VCaP (cell line): Measurements from ENCODE around the gene DBT.

Source experiments
- H3K27ac ChIP-seq: fragments of 450-650 bp; 2 replicates; pipeline ENCODE4 v1.5.1; 2017
- TF ChIP-seq, protein P1 (sequence below): fragments of 450-650 bp; conservative IDR thresholded peaks from 2 replicates; pipeline ENCODE4 v1.5.1; 2017; ENCODE audit warnings: mild to moderate bottlenecking, moderate library complexity

The DBT gene

DNA sequence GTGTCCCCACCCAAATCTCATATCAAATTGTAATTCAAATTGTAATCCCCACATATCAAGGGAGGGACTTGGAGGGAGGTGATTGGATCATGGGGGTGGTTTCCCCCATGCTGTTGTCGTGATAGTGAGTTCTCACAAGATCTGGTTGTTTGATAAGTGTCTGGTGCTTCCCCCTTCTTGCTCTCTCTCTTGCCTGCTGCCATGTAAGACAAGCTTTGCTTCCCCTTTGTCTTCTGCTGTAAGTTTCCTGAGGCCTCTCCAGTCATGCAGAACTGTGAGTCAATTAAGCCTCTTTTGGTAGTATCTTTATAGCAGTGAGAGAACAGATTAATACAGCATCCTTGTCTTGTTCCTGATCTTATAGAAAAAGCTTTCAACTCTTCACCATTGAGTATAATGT lies 65.1 kb downstream of the DBT start:
- H3K27ac ChIP-seq: no peak overlapping the region
- TF ChIP-seq, protein P1, sequence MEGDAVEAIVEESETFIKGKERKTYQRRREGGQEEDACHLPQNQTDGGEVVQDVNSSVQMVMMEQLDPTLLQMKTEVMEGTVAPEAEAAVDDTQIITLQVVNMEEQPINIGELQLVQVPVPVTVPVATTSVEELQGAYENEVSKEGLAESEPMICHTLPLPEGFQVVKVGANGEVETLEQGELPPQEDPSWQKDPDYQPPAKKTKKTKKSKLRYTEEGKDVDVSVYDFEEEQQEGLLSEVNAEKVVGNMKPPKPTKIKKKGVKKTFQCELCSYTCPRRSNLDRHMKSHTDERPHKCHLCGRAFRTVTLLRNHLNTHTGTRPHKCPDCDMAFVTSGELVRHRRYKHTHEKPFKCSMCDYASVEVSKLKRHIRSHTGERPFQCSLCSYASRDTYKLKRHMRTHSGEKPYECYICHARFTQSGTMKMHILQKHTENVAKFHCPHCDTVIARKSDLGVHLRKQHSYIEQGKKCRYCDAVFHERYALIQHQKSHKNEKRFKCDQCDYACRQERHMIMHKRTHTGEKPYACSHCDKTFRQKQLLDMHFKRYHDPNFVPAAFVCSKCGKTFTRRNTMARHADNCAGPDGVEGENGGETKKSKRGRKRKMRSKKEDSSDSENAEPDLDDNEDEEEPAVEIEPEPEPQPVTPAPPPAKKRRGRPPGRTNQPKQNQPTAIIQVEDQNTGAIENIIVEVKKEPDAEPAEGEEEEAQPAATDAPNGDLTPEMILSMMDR: no peak

DNA sequence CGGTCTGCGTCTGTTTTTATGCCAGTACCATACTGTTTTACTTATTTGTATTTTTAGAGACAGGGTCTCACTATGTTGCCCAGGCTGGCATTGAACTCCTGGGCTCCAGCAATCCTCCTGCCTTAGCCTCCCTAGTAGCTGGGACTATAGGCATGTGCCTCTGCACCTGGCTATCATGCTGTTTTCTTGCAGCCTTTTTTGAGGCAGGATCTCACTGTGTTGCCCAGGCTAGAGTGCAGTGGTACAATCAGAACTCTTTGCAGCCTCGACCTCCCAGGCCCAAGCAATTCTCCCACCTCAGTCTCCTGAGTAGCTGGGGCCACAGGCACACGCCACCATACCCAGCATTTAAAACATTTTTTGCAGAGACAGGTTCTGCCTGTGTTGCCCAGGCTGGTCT lies 66.3 kb downstream of the DBT start:
- TF ChIP-seq, protein P1: no peak
- H3K27ac ChIP-seq: no peak overlapping the region

DNA sequence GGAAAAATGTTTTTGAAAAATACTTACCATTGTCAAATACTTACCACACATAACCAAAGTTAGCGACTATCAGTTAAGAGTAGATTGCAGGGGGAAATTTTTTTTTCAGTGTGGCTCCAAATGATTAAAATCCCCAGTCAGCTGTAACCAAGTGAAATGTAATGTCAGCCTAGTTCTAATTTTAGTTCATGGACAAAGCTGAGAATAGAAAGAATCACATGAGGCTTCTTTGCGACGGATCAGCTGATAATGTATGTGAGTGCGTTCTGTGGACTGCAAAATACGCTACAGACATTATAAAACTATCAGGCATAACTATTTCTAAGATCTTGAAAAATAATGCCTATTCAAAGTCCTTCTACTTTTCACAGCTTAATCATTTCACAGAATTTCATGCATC lies 71.5 kb downstream of the DBT start, which contains the start of gene LRRC39:
LRRC39 (minus strand) TSS at position 166 of the 400 bp plus-strand sequence. CDS start 9,740 bp downstream, outside the sequence.
- H3K27ac ChIP-seq: no peak within 1 kb of the TSS
- TF ChIP-seq, protein P1: no peak

DNA sequence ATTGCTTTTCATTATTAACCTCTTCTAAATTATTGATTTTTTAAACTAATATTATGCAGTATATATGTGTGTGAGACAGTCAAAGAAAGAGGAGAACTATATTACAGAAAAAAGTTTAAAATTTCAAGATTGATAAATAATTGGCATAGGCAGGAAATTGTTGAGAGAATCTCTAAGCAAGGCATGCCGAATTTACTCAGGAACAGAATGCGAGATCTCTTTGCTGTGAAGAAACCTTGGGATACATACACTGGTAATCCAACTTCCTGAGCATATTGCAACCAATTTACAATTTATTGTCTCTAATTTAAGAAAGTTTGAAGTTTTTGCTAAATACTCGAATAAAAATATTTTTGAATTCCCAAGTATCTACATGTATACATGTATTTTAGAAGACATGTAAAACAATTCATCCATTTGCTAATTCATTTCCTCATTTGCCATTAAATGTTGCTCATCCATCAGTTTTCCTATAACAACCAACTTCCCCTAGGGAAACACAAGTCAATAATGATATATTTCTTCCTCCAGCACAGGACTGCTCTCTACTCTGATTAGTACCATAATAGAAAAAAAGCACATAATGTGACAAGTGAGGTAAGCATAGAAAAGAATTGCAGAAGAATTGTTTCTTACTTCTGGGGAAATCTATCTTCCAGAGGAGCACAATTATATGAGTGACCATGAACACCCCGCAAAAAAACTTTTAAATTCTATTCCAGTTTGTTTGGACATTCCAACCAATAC lies 72.2 kb downstream of the DBT start:
- H3K27ac ChIP-seq: no peak overlapping the region
- TF ChIP-seq, protein P1: no peak

DNA sequence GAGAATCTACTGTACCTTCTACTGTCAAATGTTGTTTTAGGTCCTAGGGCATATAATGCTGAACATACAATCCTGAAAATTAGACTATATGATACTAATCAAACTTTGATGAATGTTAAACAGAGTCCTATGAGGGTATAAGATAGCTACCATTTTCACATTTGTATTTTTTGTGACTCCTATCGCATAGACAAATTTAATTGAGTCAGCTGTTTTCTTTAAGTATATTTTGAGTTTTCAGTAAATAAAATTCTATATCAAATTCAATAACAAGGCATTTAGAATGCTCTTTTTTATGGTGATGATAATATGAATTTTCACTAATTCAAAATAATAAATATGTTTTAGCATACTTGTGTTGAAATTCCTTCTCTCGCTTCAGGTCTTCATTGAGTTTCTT lies 81.6 kb downstream of the DBT start:
- TF ChIP-seq, protein P1: no peak
- no peak overlapping the region for H3K27ac ChIP-seq

DNA sequence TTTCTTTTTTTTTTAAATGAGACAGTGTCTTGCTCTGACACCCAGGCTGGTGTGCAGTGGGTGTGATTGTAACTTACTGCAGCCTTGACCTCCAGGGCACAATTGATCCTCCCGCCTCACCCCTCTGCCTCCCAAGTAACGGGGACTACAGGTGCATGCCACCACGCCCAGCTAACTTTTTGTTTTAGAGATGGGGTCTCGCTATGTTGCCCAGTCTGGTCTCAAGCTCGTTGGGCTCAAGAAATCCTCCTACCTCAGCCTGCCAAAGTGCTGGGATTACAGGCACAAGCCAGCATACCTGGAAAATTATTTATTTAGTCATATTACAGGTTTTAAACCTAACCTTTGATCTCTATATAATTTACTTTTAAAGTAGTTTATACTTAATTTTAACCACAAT lies 84.9 kb downstream of the DBT start:
- no peak overlapping the region for H3K27ac ChIP-seq
- TF ChIP-seq, protein P1: no peak

DNA sequence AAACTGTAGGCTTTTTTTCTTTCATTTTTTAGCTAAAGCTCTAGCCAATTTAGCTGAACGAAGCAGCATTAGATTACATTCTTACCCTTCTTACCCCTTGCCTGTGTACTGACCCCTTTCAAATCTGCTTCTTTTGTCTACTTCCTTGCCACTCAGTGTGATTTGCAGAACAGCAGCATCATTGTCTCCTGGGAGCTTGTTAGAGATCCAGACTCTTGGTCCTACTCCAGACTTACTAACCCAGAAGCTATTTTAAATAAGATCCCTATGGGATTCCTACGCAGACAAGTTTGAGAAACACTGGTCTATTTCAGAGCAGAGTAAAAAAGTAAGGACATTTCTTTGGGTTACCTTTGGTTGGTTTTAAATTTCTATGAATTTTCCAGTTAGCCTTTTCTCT lies 85.4 kb downstream of the DBT start:
- no peak overlapping the region for H3K27ac ChIP-seq
- TF ChIP-seq, protein P1: no peak
